HUES48 (cell line): ENCODE results near the gene CBX4.

Experiments used
- H3K27ac ChIP-seq: one replicate; pipeline ENCODE4 v1.7.0; 2013; ENCODE audit warnings: low read depth, low read length, inconsistent platforms
- H3K27me3 ChIP-seq: 2 replicates; pipeline ENCODE4 v1.6.1; 2013; ENCODE audit warnings: mild to moderate bottlenecking, low read length; ENCODE audit not compliant: control insufficient read depth, insufficient read depth
- H3K36me3 ChIP-seq: 2 replicates; pipeline ENCODE4 v1.6.1; 2013; ENCODE audit warnings: low read length; ENCODE audit not compliant: control insufficient read depth, insufficient read depth
- H3K4me1 ChIP-seq: 2 replicates; pipeline ENCODE4 v1.6.1; 2013; ENCODE audit warnings: mild to moderate bottlenecking, low read length; ENCODE audit not compliant: control insufficient read depth, insufficient read depth
- H3K4me3 ChIP-seq: 2 replicates; pipeline ENCODE4 v1.5.1; 2013; ENCODE audit warnings: mild to moderate bottlenecking, low read depth, low read length
- H3K9ac ChIP-seq: 2 replicates; pipeline ENCODE4 v1.6.1; 2013; ENCODE audit warnings: mild to moderate bottlenecking, low read depth, low read length, moderate library complexity
- H3K9me3 ChIP-seq: 2 replicates; pipeline ENCODE4 v1.6.1; 2013; ENCODE audit warnings: low read length; ENCODE audit not compliant: control insufficient read depth, insufficient read depth

Gene CBX4

DNA sequence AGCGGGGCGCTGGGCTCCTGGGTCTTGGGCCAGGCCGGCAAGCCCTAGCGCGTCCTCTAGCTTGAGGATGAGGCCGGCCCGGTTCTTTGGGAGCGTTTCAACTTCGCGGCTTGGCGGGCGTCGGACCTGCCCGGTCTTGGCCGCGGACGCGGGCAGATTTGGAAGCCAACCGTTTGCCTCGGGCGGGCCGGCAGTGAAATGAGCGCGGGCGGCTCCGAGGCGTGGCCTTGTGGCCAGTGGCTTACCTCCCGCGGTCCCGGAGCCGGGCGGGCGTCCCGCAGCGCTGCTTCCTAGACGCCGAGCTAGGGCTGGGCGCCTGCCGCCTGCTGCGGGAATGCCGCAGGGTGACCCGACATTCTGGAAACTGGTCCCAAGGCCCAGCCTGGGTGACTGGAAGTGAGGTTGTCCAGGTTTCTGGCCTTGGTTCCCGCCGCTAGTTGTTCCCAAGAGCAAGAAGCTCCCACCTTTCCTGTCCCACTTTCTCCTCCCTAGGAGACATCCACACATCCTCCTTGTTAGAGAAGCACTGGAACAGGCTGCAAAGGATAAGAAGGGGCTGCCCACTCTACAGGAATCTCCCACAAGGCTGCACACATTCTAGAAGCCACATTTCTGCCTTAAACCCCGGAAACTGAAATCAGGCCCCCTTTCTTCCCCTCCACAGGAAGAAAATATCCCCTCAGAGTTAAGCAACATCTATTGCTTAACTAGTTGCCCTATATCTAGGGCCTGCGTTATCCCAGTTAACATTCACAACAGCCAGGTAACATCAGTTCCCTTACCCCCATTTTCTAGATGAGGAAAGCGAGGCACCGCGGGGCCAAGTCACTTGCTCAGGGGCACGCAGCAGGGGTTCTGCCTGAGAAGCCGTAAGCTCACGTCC, 37.8 kb downstream of the CBX4 start:
- Histone ChIP-seq H3K9me3 (no peaks in the 10 kb centered on the region; the same call in 1 of the 2 replicates), H3K9ac (no peak overlapping the region), H3K4me1 (peaks cover 27% of the 10 kb centered on the region), H3K27me3 (peaks cover 93% of the 10 kb centered on the region), H3K36me3 (no peaks in the 10 kb centered on the region), H3K4me3 (peak overlapping the region; percentile 45), H3K27ac (no peak overlapping the region)

DNA sequence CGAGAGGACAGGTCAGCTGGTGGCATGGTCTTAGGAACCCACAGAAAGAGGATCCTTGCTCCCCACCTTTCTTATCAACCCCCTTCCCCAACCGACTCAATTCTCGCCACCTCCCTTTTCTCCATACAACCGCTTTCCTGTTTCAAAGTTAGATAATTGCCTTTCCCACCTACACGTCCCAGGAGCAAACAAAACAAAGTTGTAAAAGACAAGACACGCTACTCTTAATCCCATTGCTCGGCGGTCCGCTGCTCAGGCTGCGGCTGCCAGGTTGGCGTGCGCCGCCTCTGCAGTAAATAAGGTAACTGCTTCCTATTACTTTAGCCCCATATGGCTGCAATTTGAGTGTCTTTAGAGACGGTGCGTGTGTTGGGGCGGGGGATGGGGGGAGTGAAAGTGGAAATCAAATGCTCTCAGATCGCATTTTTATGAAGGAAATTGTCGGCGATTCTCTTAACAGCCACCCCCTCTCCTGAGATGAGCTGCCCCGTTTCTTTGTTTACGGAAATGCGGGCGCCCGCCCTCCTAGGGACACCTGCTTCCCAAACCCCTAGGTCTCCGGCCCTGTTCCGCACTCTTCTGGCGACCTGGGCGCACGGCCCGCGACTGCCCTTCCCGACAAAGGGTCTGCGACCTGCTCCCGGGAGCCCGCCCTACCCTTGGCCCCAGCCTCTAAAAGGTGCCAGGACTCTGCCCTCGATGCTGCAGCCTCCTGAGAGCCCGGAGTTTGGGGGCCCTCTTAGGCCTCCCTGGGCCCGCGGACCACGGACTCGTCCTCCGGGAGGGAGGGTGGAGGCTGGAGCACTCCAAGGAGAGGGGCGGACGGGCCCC, 38.7 kb downstream of the CBX4 start:
- Histone ChIP-seq H3K4me3 (peak overlapping the region; percentile 45), H3K27me3 (peaks cover 93% of the 10 kb centered on the region), H3K36me3 (no peaks in the 10 kb centered on the region), H3K9me3 (no peaks in the 10 kb centered on the region; the same call in 1 of the 2 replicates), H3K4me1 (peaks cover 23% of the 10 kb centered on the region), H3K27ac (no peak overlapping the region), H3K9ac (no peak overlapping the region)

DNA sequence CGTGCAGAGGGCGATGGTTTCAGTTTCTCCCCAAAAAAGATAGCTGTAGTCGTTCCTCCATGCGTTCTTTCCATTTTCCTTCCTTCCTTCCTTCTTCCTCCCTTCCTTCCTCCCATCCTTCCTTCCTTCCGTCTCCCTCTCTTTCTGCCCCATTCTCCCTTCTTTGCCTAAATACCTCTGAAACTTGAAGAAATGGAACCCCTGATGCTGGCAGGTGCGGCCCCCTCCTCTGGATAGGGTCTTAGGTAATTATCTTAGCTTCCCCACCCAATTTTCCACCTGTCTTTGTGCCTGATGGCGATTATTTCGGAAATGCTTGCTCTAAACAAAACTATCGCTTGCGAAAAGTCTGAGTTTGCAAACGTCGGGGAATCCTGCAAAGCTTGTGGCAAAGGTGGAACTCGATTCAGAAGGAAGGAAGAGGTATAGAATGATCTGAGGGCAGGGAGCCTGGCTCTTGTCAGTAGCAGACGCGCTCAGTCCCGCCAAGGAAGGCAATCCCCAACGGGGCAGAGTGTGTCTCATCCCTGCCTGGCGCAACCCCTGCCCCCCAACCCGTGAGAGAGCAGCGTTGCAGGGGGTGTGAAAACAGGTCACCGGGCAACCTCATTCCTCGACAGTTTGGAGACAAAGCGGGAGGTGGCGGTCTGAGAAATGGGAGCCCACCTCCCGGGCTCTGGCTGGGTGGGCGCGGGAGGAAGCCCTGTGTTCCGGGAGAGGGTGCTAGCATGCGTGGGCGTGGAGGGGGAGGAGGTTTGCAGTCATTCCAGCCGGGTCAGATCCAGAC, 39.5 kb downstream of the CBX4 start:
- Histone ChIP-seq H3K9me3 (no peaks in the 10 kb centered on the region; the same call in 1 of the 2 replicates), H3K9ac (no peak overlapping the region), H3K4me3 (0 out of 2 replicates have a peak overlapping the region, but pooled peaks have one; percentile 45), H3K36me3 (no peaks in the 10 kb centered on the region), H3K27me3 (peaks cover 93% of the 10 kb centered on the region), H3K27ac (no peak overlapping the region), H3K4me1 (peaks cover 21% of the 10 kb centered on the region)

DNA sequence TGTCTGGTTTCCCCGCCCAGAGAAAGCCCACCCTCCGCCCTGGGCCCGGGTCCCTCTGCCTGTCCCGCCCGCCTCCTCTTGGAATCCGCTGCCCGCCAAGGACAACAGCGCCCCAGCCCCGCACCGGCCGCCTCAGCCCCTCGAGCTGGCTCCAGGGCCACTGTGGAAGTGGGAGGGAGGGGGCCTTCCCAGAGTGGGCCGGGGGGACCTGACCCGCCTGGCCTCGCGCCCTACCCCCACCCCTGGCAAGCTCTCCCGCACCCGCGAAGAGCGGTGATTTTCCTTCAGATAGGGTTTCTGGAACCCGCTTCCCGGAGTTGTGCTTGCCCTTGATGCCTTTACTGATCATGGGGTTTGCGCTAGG, 40.1 kb downstream of the CBX4 start:
- Histone ChIP-seq H3K4me1 (peaks cover 22% of the 10 kb centered on the region), H3K27me3 (peaks cover 93% of the 10 kb centered on the region), H3K9ac (no peak overlapping the region), H3K9me3 (no peaks in the 10 kb centered on the region; the same call in 1 of the 2 replicates), H3K4me3 (no peak overlapping the region), H3K36me3 (no peaks in the 10 kb centered on the region), H3K27ac (no peak overlapping the region)

DNA sequence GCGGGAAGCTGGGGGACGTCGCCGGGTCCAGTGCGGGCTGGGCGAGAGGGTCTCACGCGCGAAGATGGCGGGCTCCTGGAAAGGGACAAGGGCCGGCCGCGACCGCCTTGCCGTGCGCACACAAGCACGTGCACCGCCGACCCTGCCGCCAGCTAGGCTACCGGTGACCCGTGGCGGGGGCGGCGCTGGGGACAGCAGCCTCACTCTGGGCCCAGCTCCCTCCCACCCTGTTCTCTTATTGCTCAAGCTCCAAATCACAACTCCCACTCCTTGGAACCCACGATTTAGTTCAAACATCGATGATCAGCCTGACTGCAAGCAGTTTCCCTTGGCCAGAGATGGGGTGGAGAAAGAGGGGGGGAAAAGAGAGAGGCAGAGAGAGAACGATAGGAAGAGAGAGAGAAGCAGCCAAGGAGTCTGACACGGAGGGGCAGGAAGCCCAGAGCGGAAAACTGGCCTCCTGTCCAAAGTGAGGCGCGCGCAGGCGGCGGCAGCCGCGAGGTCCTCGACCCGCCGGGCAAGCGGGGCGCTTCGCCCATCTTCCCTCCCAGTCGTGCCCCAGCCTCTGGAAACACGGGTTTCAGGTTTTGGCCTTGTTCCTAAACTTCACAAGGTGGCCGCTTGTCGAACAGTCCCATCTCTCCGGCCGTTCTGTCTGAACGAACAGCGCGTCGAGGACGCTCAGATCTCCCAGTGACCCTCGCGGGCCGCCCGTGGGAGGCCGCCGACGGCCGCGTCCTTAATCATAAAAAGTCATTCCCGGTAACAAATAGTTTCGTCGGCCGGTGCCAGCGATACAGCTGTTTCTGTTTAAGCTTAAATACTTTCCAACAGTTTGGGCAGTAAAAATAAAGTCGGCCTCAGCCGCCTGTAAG, 40.7 kb downstream of the CBX4 start:
- Histone ChIP-seq H3K27ac (no peak overlapping the region), H3K4me1 (peaks cover 25% of the 10 kb centered on the region)

DNA sequence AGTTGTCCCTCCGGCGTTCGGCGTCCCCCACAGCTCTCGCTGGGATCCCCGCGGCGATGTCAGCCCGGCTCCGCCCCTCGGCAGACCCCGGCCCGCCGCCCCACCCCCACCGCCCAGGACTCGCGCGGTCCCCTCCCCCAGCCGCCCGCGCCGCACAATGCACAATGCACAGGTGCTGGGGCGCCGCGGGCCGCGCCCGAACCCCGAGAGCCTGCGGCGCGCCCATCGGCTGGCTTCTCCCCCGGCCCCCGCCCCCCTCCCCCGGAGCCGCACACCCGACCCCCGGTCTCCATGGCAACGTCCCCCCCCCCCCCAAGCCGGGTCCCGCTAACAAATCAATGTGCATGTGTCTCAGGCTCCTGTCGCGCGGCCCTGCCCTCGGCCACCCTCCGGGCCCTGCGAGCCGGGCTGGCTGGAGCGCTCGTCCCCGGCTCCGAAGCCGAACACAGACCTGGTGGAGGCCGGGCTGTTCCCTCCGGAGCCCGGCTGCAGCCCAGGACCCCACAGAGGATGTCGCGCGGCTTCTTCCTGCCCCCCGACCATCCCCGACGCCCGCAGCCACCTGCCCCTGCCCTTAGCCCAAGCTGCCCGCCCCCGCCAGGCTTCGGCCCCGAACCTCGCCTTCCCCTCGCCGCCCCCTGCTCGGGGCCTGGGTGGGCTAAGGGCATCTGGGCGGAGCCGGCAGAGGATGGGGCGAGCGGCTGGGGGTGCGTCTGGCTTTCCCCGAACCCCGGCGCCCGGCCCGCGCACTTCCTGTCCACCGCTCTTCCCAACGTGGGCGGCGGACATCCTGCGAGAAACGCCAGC, 41.5 kb downstream of the CBX4 start:
- H3K27me3 ChIP-seq = peaks cover 93% of the 10 kb centered on the region
- no peaks in the 10 kb centered on the region for H3K36me3 ChIP-seq
- H3K4me1 ChIP-seq = peaks cover 28% of the 10 kb centered on the region
- H3K9ac ChIP-seq = no peak overlapping the region
- H3K9me3 ChIP-seq = no peaks in the 10 kb centered on the region; the same call in 1 of the 2 replicates
- peak overlapping the region; percentile 46; the same call in 1 of the 2 replicates for H3K4me3 ChIP-seq
- no peak overlapping the region for H3K27ac ChIP-seq

More for the DNA sequence above, 40.7 kb downstream of the CBX4 start:
- H3K4me3 ChIP-seq = peak overlapping the region; percentile 32; the same call in 1 of the 2 replicates
- H3K36me3 ChIP-seq = no peaks in the 10 kb centered on the region
- peaks cover 93% of the 10 kb centered on the region for H3K27me3 ChIP-seq
- no peak overlapping the region for H3K9ac ChIP-seq
- H3K9me3 ChIP-seq = no peaks in the 10 kb centered on the region; the same call in 1 of the 2 replicates

DNA sequence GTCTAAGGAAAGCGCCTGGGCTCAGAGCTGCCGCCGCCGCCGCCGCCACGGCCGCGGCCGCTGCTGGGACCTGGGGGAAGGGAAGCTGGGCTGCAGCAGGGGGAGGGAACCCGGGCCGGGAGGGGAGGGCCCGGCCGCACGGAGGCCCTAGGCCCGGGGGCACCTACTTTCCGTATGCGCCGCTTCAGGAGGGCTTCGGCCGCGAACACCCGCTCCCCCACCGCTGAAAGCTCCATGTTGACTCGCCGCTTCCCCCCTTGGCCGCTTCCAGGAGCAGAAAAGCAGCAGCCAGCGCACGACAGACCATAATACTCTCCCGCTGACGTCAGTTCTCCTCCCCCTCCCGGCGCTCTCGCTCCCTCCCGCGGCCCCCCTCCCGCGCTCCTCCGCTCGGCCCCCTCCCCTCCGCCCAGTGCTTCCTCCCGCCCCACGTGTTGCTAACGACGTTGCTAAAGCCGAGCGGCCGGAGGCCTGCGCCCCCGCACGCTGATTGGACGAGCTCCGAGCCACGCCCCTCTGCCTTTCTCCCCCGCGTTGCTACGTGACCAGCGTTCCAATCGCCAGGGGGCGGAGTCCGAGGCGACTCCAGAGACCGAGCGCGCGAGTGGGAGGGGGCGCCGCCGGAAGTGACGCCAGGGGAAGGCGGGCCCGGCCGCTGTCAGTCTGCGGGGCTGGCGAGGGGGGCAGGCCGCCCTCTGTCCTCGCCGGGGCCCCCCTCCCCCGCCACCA, 42.3 kb downstream of the CBX4 start, which contains the start of gene CBX8:
CBX8 (minus strand) TSS at position 315 of the 729 bp plus-strand sequence; CDS start at position 236, 79 bp downstream.
- peak within 1 kb of the TSS; percentile 73 for H3K4me3 ChIP-seq
- peaks cover 93% of the 10 kb centered on the region for H3K27me3 ChIP-seq
- H3K9me3 ChIP-seq = no peaks in the 10 kb centered on the region
- peak within 1 kb of the TSS; percentile 72 for H3K27ac ChIP-seq
- H3K9ac ChIP-seq = peak within 1 kb of the TSS; percentile 60; the same call in 1 of the 2 replicates
- H3K36me3 ChIP-seq = no peaks in the 10 kb centered on the region
- H3K4me1 ChIP-seq = peaks cover 28% of the 10 kb centered on the region

DNA sequence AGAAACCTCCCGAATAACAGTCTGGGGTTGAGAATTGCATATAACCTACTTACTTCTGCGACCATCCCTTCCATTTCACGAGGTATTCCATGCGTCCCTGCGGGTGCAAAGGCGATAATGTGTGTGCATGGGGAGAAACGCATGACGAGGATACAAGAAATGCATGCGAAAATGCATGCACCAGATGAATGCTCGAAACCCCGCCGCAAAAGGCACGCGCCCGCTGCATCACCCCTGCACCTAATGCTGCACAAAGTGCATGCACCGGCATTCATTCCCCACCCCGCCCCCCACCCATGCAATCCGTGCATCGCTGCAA, 42.8 kb downstream of the CBX4 start:
- Histone ChIP-seq H3K9me3 (no peaks in the 10 kb centered on the region), H3K4me1 (peaks cover 28% of the 10 kb centered on the region), H3K36me3 (no peaks in the 10 kb centered on the region), H3K27ac (peak overlapping the region; percentile 72), H3K9ac (no peak overlapping the region), H3K4me3 (peak overlapping the region; percentile 73), H3K27me3 (peaks cover 93% of the 10 kb centered on the region)
